GM23248 (cell line): ENCODE measurements around the gene HSD17B3.

Experiments
- EZH2 ChIP-seq: fragments of 200-600 bp; sonication (generic); IDR thresholded peaks from 2 replicates; pipeline ENCODE4 v1.6.1; 2018; ENCODE audit warnings: antibody characterized with exemption, mild to moderate bottlenecking; ENCODE audit not compliant: insufficient read depth, poor library complexity, severe bottlenecking
- EZH2phosphoT487 ChIP-seq: fragments of 200-600 bp; sonication (generic); IDR thresholded peaks from 2 replicates; pipeline ENCODE4 v1.6.1; 2018; ENCODE audit warnings: antibody characterized with exemption, moderate library complexity, mild to moderate bottlenecking, low read depth; ENCODE audit not compliant: insufficient read depth

GRCh38 chr9:96255698-96256097, 46.3 kb downstream of the HSD17B3 start:
- no peak for TF ChIP-seq EZH2phosphoT487
- no peak for TF ChIP-seq EZH2
